Esophagus muscularis mucosa (tissue), 4 donors: ENCODE data around the gene DLL3. TPM values are rescaled to one million over a fixed set of nuclear protein-coding genes. Genes with fewer than 3 reads are reported as not detected.

Experiments
- DNase-seq: peaks from one replicate; pipeline ENCODE4 v3.0.0-alpha.2; 2017; ENCODE audit errors: extremely low spot score
- H3K27ac ChIP-seq, 4 donors: fragments of 200-600 bp; sonication (generic); replicated peaks in 1 of 4; 1 replicate in 3 of 4; 2 replicates in 1 of 4; pipeline ENCODE4 v1.5.1; 2016 to 2019; ENCODE audit warnings: mild to moderate bottlenecking in 1 of 4
- H3K27me3 ChIP-seq, 4 donors: fragments of 200-600 bp; sonication (generic); one replicate each; pipeline versions ENCODE4 v1.5.1 to v1.6.0; 2016 to 2019
- H3K36me3 ChIP-seq, 4 donors: fragments of 200-600 bp; sonication (generic); one replicate each; pipeline ENCODE4 v1.5.1; 2016 to 2019
- H3K4me1 ChIP-seq, 4 donors: fragments of 200-600 bp; sonication (generic); one replicate each; pipeline ENCODE4 v1.5.1; 2016 to 2019
- H3K4me3 ChIP-seq, 4 donors: fragments of 200-600 bp; sonication (generic); 1 replicate in 2 of 4; 2 replicates in 2 of 4; pipeline ENCODE4 v1.5.1; 2016 to 2019; ENCODE audit warnings: mild to moderate bottlenecking in 4 of 4, moderate library complexity in 1 of 4
- H3K9me3 ChIP-seq, 4 donors: fragments of 200-600 bp; sonication (generic); 1 replicate in 3 of 4; 2 replicates in 1 of 4; pipeline ENCODE4 v1.5.1; 2016 to 2019
- EP300 ChIP-seq: sonication (generic); formaldehyde crosslinking; IDR thresholded peaks from one replicate; pipeline ENCODE4 v1.6.1; 2017; ENCODE audit warnings: antibody characterized with exemption
- POLR2A ChIP-seq: fragments of 450-650 bp; IDR thresholded peaks from one replicate; pipeline ENCODE4 v1.6.1; 2017; ENCODE audit warnings: antibody characterized with exemption, moderate library complexity, mild to moderate bottlenecking, low read depth
- POLR2AphosphoS5 ChIP-seq, 2 donors: sonication (generic); formaldehyde crosslinking; IDR thresholded peaks; one replicate each; pipeline ENCODE4 v1.6.1; 2017; ENCODE audit warnings: antibody characterized with exemption in 2 of 2
- whole genome bisulfite sequencing: methylation state at CpG from one replicate; pipeline ENCODE4 v1.1.5; 2018; 5-methylcytosine and 5-hydroxymethylcytosine counted together
- intact Hi-C: fragments of 100-400 bp; cut with DNase I; formaldehyde crosslinking; loops from one replicate; pipeline ENCODE4 v1.15.1; 2023
- total RNA-seq, 4 donors: library from RNA; depleted of rRNA; stranded (reverse); fragments of >200 nt; gene quantifications; one replicate each; pipeline versions ENCODE4 v1.1.0 to v1.2.1, GENCODE V29; 2016
- TF ChIP-seq, protein P1 (sequence below), 3 experiments: fragments of 200-600 bp in 2 of 3; fragments of 450-650 bp in 1 of 3; sonication (generic) in 2 of 3; IDR thresholded peaks; one replicate each; pipeline ENCODE4 v1.5.1; 2017 to 2019; ENCODE audit warnings: antibody characterized with exemption in 3 of 3, mild to moderate bottlenecking in 2 of 3, moderate library complexity in 1 of 3

DLL3 gene
- total RNA-seq, 4 donors from 2014 or later = not detected

GRCh38 chr19:39553082-39553652 lies 54.4 kb downstream of the DLL3 start:
- no peaks in the 10 kb centered on the region for H3K9me3 ChIP-seq
- peaks cover 0 to 9% (median 4%) of the 10 kb centered on the region in 4 donors for H3K4me1 ChIP-seq
- intact Hi-C loops = no loop called here
- H3K27me3 ChIP-seq = peaks cover 0 to 28% (median 0%) of the 10 kb centered on the region in 4 donors
- DNase-seq = peak; percentile 62
- no peaks in the 10 kb centered on the region for H3K36me3 ChIP-seq
- H3K4me3 ChIP-seq = no peak overlapping the region
- no peak overlapping the region for H3K27ac ChIP-seq
- TF ChIP-seq EP300 = no peak
- 57% methylated on average over 7 of the region's 7 CpGs for WGBS

GRCh38 chr19:39554701-39555311 lies 56.1 kb downstream of the DLL3 start:
- no peak overlapping the region for H3K27ac ChIP-seq
- DNase-seq = peak; percentile 68
- H3K4me3 ChIP-seq = no peak overlapping the region
- H3K9me3 ChIP-seq = no peaks in the 10 kb centered on the region
- 73% methylated on average over 4 of the region's 4 CpGs for WGBS
- H3K27me3 ChIP-seq = peaks cover 0 to 20% (median 0%) of the 10 kb centered on the region in 4 donors
- TF ChIP-seq POLR2AphosphoS5 (IDR thresholded peaks at IDR 0.05) = no peak
- TF ChIP-seq POLR2A = no peak
- TF ChIP-seq EP300 = no peak
- TF ChIP-seq, protein P1, sequence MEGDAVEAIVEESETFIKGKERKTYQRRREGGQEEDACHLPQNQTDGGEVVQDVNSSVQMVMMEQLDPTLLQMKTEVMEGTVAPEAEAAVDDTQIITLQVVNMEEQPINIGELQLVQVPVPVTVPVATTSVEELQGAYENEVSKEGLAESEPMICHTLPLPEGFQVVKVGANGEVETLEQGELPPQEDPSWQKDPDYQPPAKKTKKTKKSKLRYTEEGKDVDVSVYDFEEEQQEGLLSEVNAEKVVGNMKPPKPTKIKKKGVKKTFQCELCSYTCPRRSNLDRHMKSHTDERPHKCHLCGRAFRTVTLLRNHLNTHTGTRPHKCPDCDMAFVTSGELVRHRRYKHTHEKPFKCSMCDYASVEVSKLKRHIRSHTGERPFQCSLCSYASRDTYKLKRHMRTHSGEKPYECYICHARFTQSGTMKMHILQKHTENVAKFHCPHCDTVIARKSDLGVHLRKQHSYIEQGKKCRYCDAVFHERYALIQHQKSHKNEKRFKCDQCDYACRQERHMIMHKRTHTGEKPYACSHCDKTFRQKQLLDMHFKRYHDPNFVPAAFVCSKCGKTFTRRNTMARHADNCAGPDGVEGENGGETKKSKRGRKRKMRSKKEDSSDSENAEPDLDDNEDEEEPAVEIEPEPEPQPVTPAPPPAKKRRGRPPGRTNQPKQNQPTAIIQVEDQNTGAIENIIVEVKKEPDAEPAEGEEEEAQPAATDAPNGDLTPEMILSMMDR (IDR thresholded peaks at IDR 0.05) = no peak
- H3K4me1 ChIP-seq = peaks cover 0 to 9% (median 4%) of the 10 kb centered on the region in 4 donors
- intact Hi-C loops = loop anchor here (5.0 kb wide), 1 partner anchor 117 kb away; no protein-coding TSS in a partner anchor
- H3K36me3 ChIP-seq = no peaks in the 10 kb centered on the region

DNA sequence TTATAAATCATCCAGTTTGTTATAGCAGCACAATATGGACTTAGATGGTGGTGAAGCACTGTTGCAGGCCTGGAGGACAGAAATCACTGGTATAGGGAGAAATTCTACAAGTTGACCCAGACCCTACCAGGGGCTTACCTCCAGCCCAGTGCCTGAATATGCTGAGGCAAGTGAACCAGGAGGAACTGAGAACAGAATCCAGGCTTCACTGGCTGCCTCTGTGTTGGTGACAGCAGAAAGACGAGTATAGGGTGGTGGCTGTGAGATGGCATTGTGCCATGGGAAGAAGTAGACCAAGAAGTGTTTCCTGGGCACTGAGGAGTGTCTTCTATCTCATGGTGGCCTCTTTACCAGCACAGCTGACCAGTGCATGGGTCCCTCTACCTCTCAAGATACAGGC lies 57.1 kb downstream of the DLL3 start:
- TF ChIP-seq, protein P1 (IDR thresholded peaks at IDR 0.05) = no peak
- TF ChIP-seq EP300 = no peak
- no peak for TF ChIP-seq POLR2A
- TF ChIP-seq POLR2AphosphoS5 (IDR thresholded peaks at IDR 0.05) = no peak
- 36% methylated on average over 1 of the region's 1 CpG for WGBS
- DNase-seq = peak; percentile 31
- Histone ChIP-seq H3K27me3 (peaks cover 0 to 20% (median 0%) of the 10 kb centered on the region in 4 donors), H3K9me3 (no peaks in the 10 kb centered on the region), H3K4me3 (no peak overlapping the region), H3K27ac (no peak overlapping the region), H3K36me3 (no peaks in the 10 kb centered on the region), H3K4me1 (peaks cover 0 to 9% (median 4%) of the 10 kb centered on the region in 4 donors)
- intact Hi-C loops = loop anchor here (5.0 kb wide), 1 partner anchor 116 kb away; no protein-coding TSS in a partner anchor

Other genes starting within 250 kb of the DLL3 start
- gene IFNL2, start 230.6 kb upstream of the DLL3 start, total RNA-seq = not detected
- gene IFNL1, start 202.5 kb upstream of the DLL3 start, total RNA-seq = not detected
- gene LRFN1, start 178.1 kb upstream of the DLL3 start, total RNA-seq = 1 to 10 TPM in 2 of 4 donors, under 1 TPM in 2; 0.50 to 2.5 (median 1.4) TPM
- gene GMFG, start 162.9 kb upstream of the DLL3 start, total RNA-seq = 10 to 100 TPM in 2 of 4 donors, 1 to 10 TPM in 2; 4.2 to 26.2 (median 12.0) TPM
- 100 to 1,000 TPM in 2 of 4 donors, 10 to 100 TPM in 2; 59.8 to 138 (median 104) TPM for gene SAMD4B, start 156.5 kb upstream of the DLL3 start, total RNA-seq
- 10 to 100 TPM; 31.6 to 47.2 (median 41.5) TPM for gene PAF1, start 107.8 kb upstream of the DLL3 start, total RNA-seq
- 10 to 100 TPM; 24.9 to 58.0 (median 38.3) TPM for gene MED29, start 107.6 kb upstream of the DLL3 start, total RNA-seq
- 100 to 1,000 TPM; 135 to 577 (median 196) TPM for gene ZFP36, start 92.1 kb upstream of the DLL3 start, total RNA-seq
- gene PLEKHG2, start 86.3 kb upstream of the DLL3 start, total RNA-seq = 10 to 100 TPM; 16.7 to 38.4 (median 22.2) TPM
- 1,000 to 10,000 TPM; 1,316 to 2,441 (median 1,971) TPM for gene RPS16, start 63.0 kb upstream of the DLL3 start, total RNA-seq
- gene SUPT5H, start 53.4 kb upstream of the DLL3 start, total RNA-seq = 100 to 1,000 TPM in 1 of 4 donors, 10 to 100 TPM in 3; 87.6 to 101 (median 91.5) TPM
- gene TIMM50, start 18.1 kb upstream of the DLL3 start, total RNA-seq = 10 to 100 TPM; 36.1 to 58.0 (median 51.3) TPM
- not detected for gene SELENOV, start 16.2 kb downstream of the DLL3 start, total RNA-seq
- 1 to 10 TPM; 3.0 to 6.4 (median 6.1) TPM for gene EID2B, start 33.9 kb downstream of the DLL3 start, total RNA-seq
- 10 to 100 TPM; 13.9 to 26.4 (median 18.9) TPM for gene EID2, start 41.2 kb downstream of the DLL3 start, total RNA-seq
- gene LGALS13, start 103.6 kb downstream of the DLL3 start, total RNA-seq = not detected
- not detected for gene LGALS16, start 157.0 kb downstream of the DLL3 start, total RNA-seq
- gene LGALS14, start 205.5 kb downstream of the DLL3 start, total RNA-seq = not detected
- gene CLC, start 239.1 kb downstream of the DLL3 start, total RNA-seq = not detected